GM12873 (cell line): ENCODE results near the gene CMTM7.

Experiments used
- TF ChIP-seq, protein P1 (sequence below): IDR thresholded peaks from 2 replicates; pipeline ENCODE4 v1.5.1; 2012; ENCODE audit warnings: low read depth, mild to moderate bottlenecking, moderate library complexity, low read length, control low read depth; ENCODE audit not compliant: insufficient read depth; ENCODE audit errors: missing control alignments

Gene CMTM7

GRCh38 chr3:32493437-32494414, 102.1 kb downstream of the CMTM7 start:
- TF ChIP-seq, protein P1, sequence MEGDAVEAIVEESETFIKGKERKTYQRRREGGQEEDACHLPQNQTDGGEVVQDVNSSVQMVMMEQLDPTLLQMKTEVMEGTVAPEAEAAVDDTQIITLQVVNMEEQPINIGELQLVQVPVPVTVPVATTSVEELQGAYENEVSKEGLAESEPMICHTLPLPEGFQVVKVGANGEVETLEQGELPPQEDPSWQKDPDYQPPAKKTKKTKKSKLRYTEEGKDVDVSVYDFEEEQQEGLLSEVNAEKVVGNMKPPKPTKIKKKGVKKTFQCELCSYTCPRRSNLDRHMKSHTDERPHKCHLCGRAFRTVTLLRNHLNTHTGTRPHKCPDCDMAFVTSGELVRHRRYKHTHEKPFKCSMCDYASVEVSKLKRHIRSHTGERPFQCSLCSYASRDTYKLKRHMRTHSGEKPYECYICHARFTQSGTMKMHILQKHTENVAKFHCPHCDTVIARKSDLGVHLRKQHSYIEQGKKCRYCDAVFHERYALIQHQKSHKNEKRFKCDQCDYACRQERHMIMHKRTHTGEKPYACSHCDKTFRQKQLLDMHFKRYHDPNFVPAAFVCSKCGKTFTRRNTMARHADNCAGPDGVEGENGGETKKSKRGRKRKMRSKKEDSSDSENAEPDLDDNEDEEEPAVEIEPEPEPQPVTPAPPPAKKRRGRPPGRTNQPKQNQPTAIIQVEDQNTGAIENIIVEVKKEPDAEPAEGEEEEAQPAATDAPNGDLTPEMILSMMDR = no peak

- TF ChIP-seq, protein P1 = no peak
These were observed 103.4 kb downstream of the CMTM7 start for GRCh38 chr3:32495085-32495484.

DNA sequence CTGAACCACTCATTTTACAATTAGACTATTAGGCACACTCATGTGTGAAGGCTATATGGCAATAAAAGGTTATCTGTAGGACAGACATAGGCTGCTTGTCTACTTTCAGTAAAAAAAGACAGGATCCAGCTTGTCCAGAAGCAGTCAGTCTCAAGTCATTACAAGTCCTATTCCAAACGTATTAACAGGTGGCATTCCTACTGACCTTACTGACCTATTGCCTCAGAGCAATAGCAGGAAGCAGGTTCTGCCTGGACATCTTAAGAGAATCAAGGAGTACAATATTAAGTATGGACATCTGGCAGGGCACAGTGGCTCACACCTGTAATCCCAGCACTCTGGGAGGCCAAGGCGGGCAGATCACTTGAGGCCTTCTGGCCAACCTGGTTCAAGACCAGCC, 104.0 kb downstream of the CMTM7 start:
- TF ChIP-seq, protein P1 = no peak

DNA sequence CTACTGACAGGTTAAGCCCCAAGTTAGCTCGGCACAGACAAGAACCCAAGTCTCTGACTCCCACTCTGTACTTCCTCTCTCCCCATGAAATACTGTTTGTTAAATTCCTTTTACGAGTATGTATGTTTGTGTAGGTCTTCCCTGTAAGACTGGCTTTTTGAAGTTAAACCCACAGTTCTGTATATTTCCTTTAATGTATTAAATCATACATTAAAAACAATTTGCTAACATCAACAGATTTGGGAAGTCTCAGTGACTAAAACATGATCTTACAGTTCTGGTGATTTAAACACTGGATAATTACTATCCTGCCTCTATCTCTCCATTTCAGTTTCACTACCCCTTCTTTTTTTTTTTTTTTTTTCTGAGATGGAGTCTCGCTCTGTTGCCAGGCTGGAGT, 106.6 kb downstream of the CMTM7 start:
- TF ChIP-seq, protein P1 = no peak

GRCh38 chr3:32498992-32499391, 107.3 kb downstream of the CMTM7 start:
- TF ChIP-seq, protein P1 = no peak

- TF ChIP-seq, protein P1 = no peak
These were observed 107.9 kb downstream of the CMTM7 start for GRCh38 chr3:32499585-32499984.

DNA sequence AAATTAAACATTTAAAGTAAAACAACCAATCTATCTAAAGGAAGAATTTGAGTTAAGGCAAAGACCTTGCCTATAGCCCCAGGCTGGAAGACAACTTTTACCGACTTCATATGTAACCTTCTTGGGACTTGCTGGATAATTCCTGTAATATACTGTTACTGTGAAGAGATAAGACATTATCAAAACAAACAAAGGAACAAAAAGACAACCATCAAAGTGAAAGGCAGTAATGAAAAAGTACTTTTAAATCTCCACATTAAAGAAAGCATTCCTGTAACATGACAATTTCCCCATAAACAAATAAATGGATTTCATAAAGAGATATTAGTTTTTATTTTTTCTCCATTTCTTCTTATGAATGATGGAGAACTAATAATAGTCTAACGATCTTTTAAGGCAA, 108.6 kb downstream of the CMTM7 start:
- TF ChIP-seq, protein P1 = no peak
